HG03066 (cell line): ENCODE data around the gene AFG3L2.
"Not testable (repeated sequence)": the region's sequence is repeated elsewhere in the genome, so short reads cannot be mapped to it uniquely, and the experiment has no call there.

Experiments
- ATAC-seq: cut with Tn5 transposase; IDR thresholded peaks from one replicate; pipeline ENCODE4 v1.9.1; 2021; ENCODE audit warnings: low read depth; ENCODE audit not compliant: unreplicated experiment

Gene AFG3L2

DNA sequence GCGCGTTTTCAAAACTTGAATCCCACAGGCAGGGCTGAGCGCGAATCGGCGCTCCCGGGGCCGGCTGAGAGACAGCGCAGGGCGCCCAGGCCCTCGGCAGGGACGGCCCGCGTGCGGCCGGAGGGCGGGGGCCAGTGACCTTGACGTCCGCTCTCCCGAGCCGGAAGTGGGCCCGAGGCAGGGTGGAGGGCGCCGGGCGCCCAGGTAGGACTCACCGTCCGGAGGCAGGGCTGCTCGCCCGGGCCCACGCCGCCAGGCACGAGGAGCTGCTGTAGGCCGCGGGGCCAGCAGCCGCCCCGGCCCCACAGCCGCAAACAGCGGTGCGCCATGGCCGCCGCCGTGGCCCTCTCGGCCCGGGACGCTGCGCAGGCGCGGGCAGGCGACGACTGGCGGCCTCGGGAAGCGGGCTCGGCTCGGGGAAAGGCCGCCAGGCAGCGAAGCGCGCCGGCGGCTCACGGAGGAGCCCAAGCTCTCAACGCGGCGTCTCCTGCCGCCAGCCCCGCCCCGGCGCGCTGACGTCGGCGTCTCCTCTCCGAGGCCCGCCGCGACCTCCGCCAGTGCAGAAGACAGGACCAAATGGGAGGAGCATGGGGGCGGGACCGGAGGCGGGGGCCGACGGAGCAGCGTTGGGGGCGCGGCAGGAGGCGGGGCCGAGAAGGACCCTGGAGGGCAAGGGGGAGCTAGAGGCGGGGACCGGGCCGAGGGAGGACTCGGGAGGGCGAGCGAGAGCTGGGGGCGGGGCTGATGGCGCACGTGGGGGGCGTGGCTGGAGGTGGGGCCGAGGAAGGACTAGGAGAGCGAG, at the start of gene AFG3L2:
AFG3L2 (minus strand) TSS at position 474 of the 802 bp plus-strand sequence; CDS start at position 329, 145 bp downstream.
- ATAC-seq, result peak; percentile 74

DNA sequence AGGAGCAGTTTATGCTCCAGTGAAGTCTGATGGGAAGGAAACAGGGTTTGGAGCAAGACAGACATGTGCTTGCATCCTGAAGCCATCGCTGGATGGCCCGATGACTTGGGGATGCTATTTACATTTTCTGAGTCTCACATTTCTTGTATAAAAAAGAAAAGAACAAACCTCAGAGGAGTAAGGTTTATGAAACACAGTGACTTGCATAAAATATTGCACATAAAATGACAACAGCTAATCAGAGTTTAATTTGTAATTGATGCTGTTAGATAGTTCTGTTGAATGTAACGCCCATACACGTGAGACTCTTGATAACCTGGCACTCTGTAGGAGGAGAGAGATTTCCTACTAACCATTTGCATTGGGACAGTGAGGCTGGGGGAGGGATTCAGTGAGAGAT, 47.2 kb upstream of the AFG3L2 start:
- no peak for ATAC-seq

DNA sequence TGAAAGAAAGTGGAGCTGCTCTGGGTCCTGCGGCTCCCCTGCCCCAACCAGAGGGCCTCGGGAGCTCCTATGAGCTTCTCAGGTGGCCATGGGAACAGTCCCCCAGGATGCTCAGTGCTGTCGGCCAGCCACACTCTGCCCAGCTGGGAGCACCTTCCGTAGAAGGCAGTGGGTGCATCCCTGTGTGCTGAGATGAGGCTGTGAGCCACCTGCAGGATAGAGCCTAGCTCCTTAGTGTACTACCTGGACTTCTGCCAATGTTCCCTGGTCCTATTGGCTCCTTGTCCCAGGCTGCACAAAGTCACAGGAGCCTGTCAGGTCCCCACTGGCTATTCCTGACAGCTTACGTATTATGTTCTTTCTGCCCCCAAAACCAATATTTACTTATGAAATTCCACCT, 46.8 kb upstream of the AFG3L2 start:
- no peak for ATAC-seq

DNA sequence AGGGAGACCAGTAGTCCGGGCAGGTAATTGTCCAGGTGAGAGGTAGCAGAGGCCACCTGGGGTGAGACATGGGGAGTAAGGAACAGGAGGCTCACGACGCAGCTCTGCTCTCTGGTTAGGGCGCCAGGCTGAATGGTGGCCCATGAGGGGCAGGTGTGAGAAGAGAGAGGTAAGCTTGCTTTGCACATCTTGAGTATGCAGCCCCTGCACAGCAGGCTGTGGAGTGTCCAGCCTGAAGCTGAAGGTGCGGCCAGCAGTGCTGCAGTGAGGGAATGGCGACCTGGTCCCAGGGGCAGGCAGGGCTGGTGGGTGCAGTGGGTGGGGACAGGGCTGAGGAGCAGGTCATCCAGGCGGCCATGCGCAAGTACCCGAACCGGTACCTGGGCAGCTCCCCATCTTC, 46.4 kb upstream of the AFG3L2 start:
- ATAC-seq, result no peak

DNA sequence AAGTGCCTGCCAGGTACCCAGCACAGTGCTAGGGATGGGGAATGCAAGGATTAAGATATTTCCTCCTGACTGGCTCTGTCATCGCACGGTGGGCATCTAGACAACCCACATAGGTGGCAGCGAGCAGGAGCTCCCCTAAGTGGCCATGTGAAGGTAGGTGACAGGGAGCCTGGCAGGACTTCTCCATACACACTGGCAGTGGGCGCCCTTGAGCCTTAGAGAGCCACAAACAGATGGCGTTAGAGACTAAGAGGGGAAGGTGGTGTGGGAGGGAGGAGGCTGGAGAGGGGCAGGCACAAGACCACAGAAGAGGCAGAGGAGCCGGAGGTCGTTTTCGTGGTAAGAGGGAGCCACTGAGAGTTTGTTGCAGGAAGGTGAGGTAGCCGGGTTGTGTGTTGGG, 45.9 kb upstream of the AFG3L2 start:
- no peak for ATAC-seq

DNA sequence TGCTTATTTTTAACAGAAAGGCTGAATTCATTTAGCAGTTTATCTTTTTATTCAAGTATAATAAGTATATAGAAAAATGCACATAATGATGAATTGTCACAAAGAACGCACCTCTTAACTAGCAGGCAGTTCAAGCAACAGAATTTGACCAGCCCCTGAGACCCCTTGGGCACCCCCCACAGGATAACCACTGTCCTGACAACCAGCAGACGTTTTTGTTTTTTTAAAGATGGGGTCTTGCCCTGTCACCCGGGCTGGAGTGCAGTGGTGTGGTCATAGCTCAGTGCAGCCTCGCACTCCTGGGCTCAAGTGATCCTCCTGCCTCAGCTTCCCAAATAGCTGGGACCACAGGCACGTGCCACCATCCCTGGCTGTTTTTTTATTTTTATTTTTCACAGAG, 44.7 kb upstream of the AFG3L2 start:
- ATAC-seq, result no peak

DNA sequence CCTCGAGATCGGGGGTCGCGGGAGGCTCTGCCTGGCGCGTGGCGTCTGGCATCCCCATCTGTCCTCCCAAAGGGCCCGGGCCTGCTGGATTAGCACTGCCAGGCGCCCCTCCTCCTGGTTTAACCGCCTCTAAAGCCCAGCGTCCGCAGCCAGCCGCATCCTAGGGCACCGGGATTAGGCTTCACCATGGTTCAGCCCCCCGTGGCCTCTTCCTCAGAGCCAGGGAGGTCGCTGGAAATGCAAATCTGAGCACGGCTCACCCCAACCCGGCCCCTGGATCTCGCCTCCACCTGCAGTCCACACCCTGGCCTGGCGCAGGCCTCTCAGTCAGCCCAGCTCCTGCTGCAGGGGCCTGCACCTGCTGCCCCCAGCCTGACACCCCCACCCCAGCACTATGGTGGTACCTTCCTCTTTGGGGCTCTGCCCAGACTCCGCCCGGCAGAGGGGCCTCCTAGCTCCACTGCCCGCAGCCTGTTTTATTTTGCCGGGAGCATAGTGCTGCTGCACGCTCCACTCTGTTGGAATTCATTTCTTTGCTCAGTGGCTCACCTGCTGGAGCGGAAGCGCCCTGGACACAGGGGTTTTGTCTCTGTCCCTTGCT, 43.9 kb upstream of the AFG3L2 start:
- ATAC-seq, result no peak

DNA sequence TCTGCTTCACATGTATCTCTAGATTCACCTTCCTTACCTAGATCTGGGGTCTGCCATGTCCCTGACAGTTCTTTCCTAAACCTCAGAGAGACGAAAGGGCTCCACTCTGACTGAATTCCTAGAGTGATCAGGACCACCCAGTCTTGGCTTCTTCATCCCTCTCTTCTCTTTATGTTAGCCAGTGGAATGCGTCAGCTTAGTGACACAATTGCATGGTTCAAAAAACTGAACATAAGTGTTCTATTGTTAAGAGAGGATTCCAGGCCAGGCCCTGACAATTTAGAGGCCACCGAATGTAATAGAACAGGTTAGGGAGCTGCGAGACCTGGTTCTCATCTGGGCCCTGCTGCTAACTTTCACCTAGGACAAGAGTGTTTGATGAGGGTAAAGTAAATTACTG, 40.7 kb upstream of the AFG3L2 start:
- no peak for ATAC-seq

DNA sequence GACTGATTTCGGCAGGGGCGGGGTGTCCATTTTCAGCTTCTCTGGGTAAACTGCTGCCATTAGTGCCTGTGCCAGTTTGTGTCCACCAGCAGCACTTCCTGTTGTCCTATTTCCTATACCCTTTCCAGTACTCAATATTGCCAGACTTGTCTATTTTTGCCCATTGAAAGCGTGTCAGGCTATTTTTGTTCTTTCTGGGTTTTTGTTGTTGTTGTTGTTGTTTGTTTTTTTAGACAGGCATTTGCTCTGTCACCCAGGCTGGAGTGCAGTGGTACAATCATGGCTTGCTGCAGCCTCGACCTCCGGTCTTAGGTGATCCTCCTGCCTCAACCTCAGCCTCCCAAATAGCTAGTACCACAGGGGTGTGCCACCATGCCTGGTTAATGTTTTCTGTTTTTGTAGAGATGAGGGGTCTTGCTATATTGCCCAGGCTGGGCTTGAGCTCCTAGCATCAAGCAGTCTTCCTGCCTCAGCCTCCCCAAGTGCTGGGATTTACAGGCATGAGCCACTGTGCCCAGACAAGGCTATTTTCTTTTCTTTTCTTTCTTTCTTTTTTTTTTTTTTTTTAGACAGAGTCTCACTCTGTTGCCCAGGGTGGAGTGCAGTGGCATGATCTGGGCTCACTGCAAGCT, 39.2 kb upstream of the AFG3L2 start:
- no peak for ATAC-seq

DNA sequence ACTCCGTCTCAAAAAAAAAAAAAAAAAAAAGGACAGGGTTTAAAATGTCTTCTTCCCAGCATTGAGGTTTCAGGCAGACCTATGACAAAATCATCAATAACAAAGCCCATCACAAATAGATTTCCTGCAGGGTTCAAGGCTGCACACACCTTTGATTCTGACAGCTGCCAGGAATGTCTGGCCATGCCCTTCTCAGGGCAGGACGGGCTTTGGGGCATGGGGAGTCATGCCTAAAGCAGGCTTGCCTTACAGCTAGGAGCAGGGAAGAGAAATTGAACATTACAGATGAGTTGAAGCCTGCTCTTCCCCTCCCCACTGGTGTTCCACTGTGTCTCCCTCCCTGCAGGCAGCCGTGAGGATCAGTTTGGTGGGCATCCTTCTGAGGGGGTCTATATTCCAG, 34.4 kb upstream of the AFG3L2 start:
- ATAC-seq, result no peak

DNA sequence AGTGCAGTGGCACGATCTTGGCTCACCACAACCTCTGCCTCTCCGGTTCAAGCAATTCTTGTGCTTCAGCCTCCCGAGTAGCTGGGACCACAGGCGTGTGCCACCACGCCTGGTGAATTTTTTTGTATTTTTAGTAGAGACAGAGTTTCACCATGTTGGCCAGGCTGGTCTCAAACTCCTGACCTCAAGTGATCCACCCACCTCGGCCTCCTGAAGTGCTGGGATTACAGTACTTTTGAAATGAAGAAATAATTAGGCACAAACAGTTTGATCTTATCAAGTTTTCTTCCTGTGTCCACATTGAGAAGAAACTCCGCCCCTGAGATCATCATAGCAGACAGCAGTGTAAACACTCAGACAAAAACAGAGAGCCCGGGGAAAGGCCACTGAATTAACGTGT, 33.7 kb upstream of the AFG3L2 start:
- ATAC-seq, result not testable (repeated sequence)

DNA sequence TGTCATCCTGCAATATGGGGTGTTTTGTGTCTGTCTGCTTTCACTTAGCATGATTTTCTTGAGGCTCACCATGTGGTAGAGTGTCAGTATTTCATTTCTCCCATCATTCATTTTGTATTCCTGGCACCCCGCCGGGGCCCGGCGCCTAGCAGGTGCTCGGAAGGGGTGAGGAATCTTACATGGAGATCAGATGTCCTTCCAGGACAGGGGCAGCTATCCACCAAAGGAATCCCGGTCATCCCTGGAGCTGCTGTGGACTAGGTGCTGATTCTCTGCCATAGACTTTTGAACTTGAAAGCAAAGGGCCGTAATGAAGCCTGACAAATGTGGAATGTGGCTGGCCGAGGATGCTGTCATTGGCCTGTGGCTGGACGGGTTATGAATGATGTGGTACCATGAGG, 33.1 kb upstream of the AFG3L2 start:
- no peak for ATAC-seq

DNA sequence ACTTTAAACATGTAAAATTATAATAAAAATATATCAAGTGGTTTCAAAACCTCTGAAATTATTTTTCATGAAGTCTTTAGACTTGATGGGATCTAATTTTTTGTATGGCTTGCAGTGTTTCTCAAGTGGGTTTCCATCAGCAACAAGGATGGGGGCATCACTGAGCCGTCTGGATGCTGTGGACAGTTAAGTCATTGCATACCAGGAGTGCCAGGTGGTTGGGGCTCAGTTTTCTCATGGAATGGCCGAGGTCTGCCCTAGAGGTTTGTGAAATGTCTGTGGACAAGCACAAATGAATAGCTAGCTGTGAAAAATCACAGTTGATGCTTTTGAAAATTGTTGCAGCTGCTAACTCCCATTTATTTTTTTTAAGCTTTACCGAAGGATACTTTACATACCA, 32.4 kb upstream of the AFG3L2 start:
- ATAC-seq, result no peak

DNA sequence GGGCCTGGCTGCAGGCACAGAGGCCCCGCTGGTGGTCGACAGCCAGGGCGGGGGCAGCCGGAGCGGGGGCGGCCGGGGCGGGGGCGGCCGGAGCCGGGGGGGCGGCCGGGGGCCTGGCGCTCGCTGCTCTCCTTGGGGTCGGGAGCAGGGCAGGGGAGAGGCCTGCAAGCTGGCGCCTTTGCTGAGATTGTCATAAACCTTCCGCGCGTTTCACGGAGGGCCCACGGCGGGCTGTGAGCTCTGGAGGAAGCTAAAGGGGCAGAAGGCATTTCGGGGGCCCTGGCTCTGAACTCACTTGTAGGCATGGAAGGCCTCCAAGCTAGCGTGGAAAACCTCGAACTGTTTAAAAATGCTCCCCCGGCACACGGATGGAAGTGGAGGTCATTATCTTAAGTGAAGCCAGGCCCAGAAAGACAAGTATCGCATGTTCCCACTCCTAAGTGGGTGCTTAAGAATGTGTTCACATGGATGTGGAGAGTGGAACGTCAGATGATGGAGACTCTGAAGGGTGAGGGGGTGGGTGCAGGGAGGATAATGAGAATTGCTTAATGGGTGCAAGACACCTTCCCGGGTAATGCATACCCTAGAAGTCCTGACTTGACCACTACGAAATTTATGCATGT, 31.3 kb upstream of the AFG3L2 start:
- ATAC-seq, result no peak

DNA sequence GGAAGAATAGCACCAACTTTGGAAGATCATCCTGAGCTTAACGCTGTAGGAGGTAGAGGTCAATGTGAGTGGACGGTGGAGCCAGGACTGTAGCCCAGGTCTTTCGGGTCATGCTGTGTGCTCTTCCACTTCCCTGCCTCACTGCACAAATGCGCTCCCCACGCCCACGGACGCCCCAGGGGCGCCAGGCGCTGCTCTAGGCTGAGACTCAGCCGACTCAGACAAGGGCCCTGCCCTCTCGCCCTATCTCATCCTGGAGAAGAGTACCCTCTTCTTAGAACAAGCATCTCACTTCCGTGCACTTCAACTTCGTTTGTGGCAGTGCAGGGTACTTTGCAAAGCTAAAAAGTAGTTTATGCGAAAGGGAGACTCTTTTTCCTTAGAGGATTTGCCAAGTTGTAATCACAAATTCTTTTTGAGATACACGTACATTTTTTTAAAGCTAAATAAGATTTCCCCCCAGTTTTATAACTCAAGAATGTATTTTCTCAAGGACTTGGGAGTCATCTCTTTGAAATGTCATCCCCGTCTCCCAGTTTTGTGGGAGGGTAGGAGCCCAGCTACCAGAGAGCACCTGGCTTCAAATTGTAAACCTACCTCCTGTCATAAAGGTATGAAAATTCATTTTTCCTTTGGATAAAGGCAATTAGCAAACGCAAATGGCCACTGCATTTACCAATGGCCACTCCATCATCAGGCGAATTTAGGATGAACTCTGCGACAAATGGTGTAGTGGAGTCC, 29.5 kb upstream of the AFG3L2 start:
- ATAC-seq, result no peak

DNA sequence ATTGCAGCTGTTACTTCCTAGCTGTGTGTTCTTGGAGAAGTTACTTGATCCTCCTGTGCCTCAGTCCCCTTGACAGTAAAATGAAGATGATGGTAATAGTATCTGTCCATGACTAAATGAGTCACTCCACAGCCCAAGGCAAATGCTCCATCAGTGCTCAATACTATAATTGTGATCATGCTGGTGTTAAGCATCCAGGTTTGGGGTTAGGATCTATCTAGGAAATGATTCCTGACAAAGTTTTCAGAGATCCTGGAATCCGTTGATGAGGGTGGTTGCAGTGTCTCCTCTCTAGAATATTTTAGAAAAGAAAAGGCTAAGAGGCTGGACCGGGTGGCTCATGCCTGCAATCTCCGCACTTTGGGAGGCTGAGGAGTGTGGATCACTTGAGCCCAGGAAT, 28.0 kb upstream of the AFG3L2 start:
- no peak for ATAC-seq

DNA sequence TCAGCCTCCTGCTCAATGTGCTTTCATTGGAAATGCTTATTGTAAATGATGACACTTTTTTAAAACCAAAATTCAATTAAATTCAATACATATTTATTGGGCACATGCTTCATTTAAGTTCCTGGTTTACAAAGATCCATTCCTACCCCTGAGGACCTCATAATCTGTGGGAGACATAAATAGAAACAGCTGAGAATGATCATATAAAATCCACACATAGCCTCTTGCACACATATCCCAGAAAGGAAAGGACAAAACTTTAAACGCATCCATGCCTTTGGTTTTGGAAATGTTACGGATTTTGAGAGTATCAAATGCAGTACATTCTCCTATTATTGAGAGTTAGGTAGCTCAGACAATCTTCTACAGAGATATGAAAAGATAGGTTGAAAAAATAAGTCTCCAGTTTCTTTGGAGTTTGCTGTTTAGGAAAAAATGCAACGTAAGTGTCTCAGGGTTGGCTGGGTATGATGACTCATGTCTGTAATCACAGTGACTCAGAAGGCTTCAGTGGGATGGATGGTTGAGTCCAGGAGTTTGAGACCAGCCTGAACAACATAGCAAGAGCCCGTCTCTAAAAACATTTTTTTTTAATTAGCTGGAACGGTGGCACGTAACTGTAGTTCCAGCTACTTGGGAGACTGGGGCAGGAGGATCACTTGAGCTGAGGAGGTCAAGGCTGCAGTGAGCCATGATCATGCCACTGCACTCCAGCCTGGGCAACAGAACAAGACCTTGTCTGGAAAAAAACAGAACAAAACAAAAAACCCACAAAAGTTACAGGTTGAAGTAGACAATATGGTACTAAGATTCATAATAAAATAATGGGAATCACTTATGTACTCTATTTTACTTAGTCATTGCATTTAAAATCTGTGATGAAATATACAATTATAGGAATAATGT, 26.8 kb upstream of the AFG3L2 start:
- no peak for ATAC-seq

DNA sequence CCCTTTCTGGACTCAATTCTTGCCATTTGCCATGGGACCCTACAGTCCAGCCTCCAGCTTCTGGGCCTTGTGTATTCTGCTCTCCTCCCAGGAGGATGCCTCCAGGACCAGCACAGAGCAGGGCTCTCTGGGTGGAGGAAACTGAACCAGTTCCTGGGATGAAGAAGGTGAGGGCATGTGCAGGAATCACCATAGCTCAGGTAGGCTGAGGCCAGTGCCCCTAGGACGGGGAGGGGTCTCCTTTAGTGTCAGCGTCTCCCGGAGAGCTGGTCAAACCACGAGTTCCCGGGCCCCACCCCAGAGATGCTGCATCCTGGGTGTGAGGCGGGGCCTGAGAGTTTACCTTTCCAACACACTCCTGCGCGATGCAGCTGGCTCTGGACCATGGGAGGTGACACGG, 24.9 kb upstream of the AFG3L2 start:
- ATAC-seq, result no peak

DNA sequence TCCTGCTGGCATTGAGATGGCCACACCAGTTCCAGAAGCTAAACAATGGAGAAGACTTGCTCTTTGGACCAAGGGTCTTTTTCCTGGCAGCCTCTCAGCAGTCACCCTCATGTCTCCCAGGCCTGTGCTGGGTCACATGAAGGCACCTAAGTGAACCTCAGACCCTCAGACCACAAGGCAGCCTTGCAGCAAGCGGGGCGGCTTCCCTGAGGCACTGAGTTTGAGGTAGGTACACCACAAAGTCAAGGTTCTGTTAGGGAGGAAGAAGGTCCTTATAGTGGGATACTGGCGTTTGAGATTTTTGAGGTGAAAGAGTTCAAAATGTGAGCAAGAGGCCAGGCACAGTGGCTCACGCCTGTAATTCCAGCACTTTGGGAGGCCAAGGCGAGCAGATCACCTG, 22.2 kb upstream of the AFG3L2 start:
- no peak for ATAC-seq

DNA sequence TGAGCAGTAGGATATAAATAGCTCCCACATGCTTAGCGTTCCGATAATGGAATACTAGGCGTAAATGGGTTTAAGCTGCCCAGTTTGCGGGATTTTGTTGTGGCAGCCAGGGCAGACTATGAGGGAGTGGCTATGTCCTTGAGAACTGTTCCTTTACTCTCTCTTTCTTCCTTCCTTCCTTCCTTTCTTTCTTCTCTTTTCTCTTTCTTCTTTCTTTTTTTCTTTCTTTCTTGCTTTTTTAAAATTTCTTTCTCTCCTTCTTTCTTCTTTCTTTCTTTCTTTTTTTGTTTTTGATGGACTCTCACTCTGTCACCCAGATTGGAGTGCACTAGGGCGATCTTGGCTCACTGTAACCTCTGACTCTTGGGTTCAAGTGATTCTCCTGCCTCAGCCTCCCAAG, 21.6 kb upstream of the AFG3L2 start:
- ATAC-seq, result no peak
